HepG2 (cell line): ENCODE data around the gene IKZF2. TPM values are rescaled to one million over a fixed set of nuclear protein-coding genes. Genes with fewer than 3 reads are reported as not detected.

Experiments used
- ATAC-seq: fragments of 200-7000 bp; cut with Tn5 transposase; 3 replicates; pipeline ENCODE4 v1.9.1; 2020; ENCODE audit warnings: mild to moderate bottlenecking, moderate library complexity
- BruUV-seq: library from RNA; stranded (reverse); fragments of 400-500 nt; replicated peaks from 2 replicates; lab custom pipeline; 2021; lab: Mats Ljungman, UMichigan
- CTCF ChIA-PET: fragments of 300-600 bp; formaldehyde crosslinking; extraction: SDS; loops from one replicate; lab custom pipeline; 2021; ENCODE audit warnings: low total read pairs, inconsistent platforms, low intra/inter-chr PET ratio; lab: Yijun Ruan, JAX
- POLR2A ChIA-PET: fragments of 350-600 bp; sonication (Branson Sonifier 250); formaldehyde crosslinking; loops from one replicate; lab custom pipeline; 2020; ENCODE audit warnings: antibody characterized with exemption, inconsistent platforms; lab: Yijun Ruan, JAX
- DNase-seq: peaks from one replicate; pipeline ENCODE4 v3.0.0-alpha.2; 2015; ENCODE audit warnings: low spot score
- FAIRE-seq: peaks from 3 replicates; lab custom pipeline; 2011; peaks lifted over from hg19 to GRCh38; lab: Jason Lieb, UNC
- H2AFZ ChIP-seq: one replicate; pipeline ENCODE4 v1.6.1; 2011; ENCODE audit warnings: low read length, inconsistent platforms
- H3K27ac ChIP-seq: fragments of 300-600 bp; 3 replicates; pipeline ENCODE4 v1.8.0; 2011; ENCODE audit warnings: mixed run types, mild to moderate bottlenecking, mixed read lengths, low read length, inconsistent platforms; ENCODE audit not compliant: insufficient read depth; ENCODE audit errors: extremely low read length
- H3K27me3 ChIP-seq, 2 experiments: fragments of 200-600 bp in 1 of 2; 2 replicates in 1 of 2; 3 replicates in 1 of 2; pipeline versions ENCODE4 v1.6.0 to v1.8.0; 2011; ENCODE audit warnings: low read length in 2 of 2, mild to moderate bottlenecking in 2 of 2, moderate library complexity in 2 of 2, inconsistent platforms in 1 of 2; ENCODE audit not compliant: insufficient read depth in 2 of 2, control insufficient read depth in 1 of 2
- H3K36me3 ChIP-seq, 2 experiments: fragments of 200-600 bp in 1 of 2; replicated peaks in 1 of 2; 2 replicates in 1 of 2; 3 replicates in 1 of 2; pipeline versions ENCODE4 v1.5.1 to v1.8.0; 2011; ENCODE audit warnings: low read length in 2 of 2, inconsistent platforms in 1 of 2; ENCODE audit not compliant: insufficient read depth in 2 of 2, control insufficient read depth in 1 of 2
- H3K4me1 ChIP-seq: 2 replicates; pipeline ENCODE4 v1.5.1; 2012; ENCODE audit warnings: low read length, inconsistent platforms; ENCODE audit not compliant: insufficient read depth
- H3K4me2 ChIP-seq: 2 replicates; pipeline ENCODE4 v1.6.0; 2011; ENCODE audit warnings: low read depth, low read length, inconsistent platforms
- H3K4me3 ChIP-seq, 3 experiments: fragments of 200-600 bp in 1 of 3; sonication (generic), shearing (Covaris generic) in 1 of 3; replicated peaks in 1 of 3; 2 replicates each; pipeline ENCODE4 v1.5.1; 2011 to 2016; ENCODE audit warnings: low read length in 3 of 3, inconsistent platforms in 2 of 3, low read depth in 2 of 3, mild to moderate bottlenecking in 2 of 3, control low read depth in 1 of 3, mixed read lengths in 1 of 3; ENCODE audit not compliant: insufficient read depth in 1 of 3
- H3K79me2 ChIP-seq: one replicate; pipeline ENCODE4 v1.6.1; 2011; ENCODE audit warnings: low read length, inconsistent platforms; ENCODE audit not compliant: insufficient read depth
- H3K9ac ChIP-seq: 2 replicates; pipeline ENCODE4 v1.6.0; 2011; ENCODE audit warnings: mild to moderate bottlenecking, low read depth, low read length, inconsistent platforms; ENCODE audit not compliant: insufficient read depth
- H3K9me3 ChIP-seq: 2 replicates; pipeline ENCODE4 v1.5.1; 2012; ENCODE audit warnings: mild to moderate bottlenecking, low read length
- H4K20me1 ChIP-seq: 2 replicates; pipeline ENCODE4 v1.6.0; 2011; ENCODE audit warnings: inconsistent platforms, mild to moderate bottlenecking, low read length, moderate library complexity; ENCODE audit not compliant: insufficient read depth
- ETV6 ChIP-seq: sonication (generic); formaldehyde crosslinking; conservative IDR thresholded peaks from 2 replicates; pipeline ENCODE4 v1.4.0; 2020; ENCODE audit warnings: missing genetic modification reagents
- JUND ChIP-seq: sonication (generic); formaldehyde crosslinking; IDR thresholded peaks from 2 replicates; pipeline ENCODE4 v1.8.0; 2022; ENCODE audit warnings: mild to moderate bottlenecking, missing genetic modification reagents
- SNAI1 ChIP-seq: sonication (generic); formaldehyde crosslinking; IDR thresholded peaks from 2 replicates; pipeline ENCODE4 v1.5.0; 2020; ENCODE audit warnings: mild to moderate bottlenecking, missing genetic modification reagents, borderline replicate concordance
- ZNF709 ChIP-seq: sonication (generic); formaldehyde crosslinking; IDR thresholded peaks from 2 replicates; pipeline ENCODE4 v1.5.0; 2020; ENCODE audit warnings: mild to moderate bottlenecking, missing genetic modification reagents
- ZNF83 ChIP-seq: sonication (generic); formaldehyde crosslinking; IDR thresholded peaks from 2 replicates; pipeline ENCODE4 v1.4.0; 2020; ENCODE audit warnings: missing genetic modification reagents, mild to moderate bottlenecking, borderline replicate concordance
- ZNF878 ChIP-seq: sonication (generic); formaldehyde crosslinking; IDR thresholded peaks from 2 replicates; pipeline ENCODE4 v1.8.1; 2023; ENCODE audit warnings: mild to moderate bottlenecking, missing genetic modification reagents, moderate library complexity
- WGBS: methylation state at CpG from one replicate; pipeline ENCODE4 v1.1.6; 2017; ENCODE audit warnings: low lambda C conversion rate; 5-methylcytosine and 5-hydroxymethylcytosine counted together
- in situ Hi-C: cut with HindIII; loops from 2 replicates; pipeline ENCODE4 v1.10.0; 2017; ENCODE audit warnings: low pct_unique_long_range_greater_than_20kb; ENCODE audit not compliant: extremely low pct_ligation_motif_present
- intact Hi-C: fragments of 100-400 bp; cut with micrococcal nuclease; formaldehyde crosslinking; loops from one replicate; pipeline ENCODE4 v1.10.0; 2022; ENCODE audit not compliant: unreplicated experiment
- polyA plus RNA-seq, 8 experiments: library from polyadenylated mRNA; depleted of rRNA in 3 of 8; stranded (reverse) in 7 of 8; unstranded in 1 of 8; fragments of >200 nt; fragmentation: Illumina TruSeq in 4 of 8; extraction: Trizol in 4 of 8; gene quantifications; 2 replicates each; pipeline versions ENCODE4 v1.2.1 to v1.2.3, GENCODE V29; 2011 to 2016; ENCODE audit warnings: low read depth in 4 of 8, missing spikeins in 1 of 8, mixed read lengths in 1 of 8; ENCODE audit not compliant: insufficient read depth in 1 of 8
- total RNA-seq, 5 experiments: library from RNA; depleted of rRNA; stranded (reverse); fragments of >200 nt; fragmentation: Illumina TruSeq; extraction: Trizol; gene quantifications; 2 replicates each; pipeline ENCODE4 v1.2.3, GENCODE V29; 2016; ENCODE audit warnings: low read depth in 1 of 5
- TF ChIP-seq, protein P1 (sequence below): sonication (generic); formaldehyde crosslinking; IDR thresholded peaks from 2 replicates; pipeline ENCODE4 v1.4.0; 2020; ENCODE audit warnings: missing genetic modification reagents, borderline replicate concordance
- TF ChIP-seq, protein P2 (sequence below): IDR thresholded peaks from 2 replicates; pipeline ENCODE4 v1.6.1; 2016; ENCODE audit warnings: low read depth, borderline replicate concordance
- TF ChIP-seq, protein P3 (sequence below): sonication (generic); formaldehyde crosslinking; IDR thresholded peaks from 2 replicates; pipeline ENCODE4 v1.5.1; 2020; ENCODE audit warnings: mild to moderate bottlenecking, missing genetic modification reagents
- TF ChIP-seq, protein P4 (sequence below): IDR thresholded peaks from 2 replicates; pipeline ENCODE4 v1.6.1; 2016; ENCODE audit warnings: low read depth, control low read depth
- TF ChIP-seq, protein P5 (sequence below): sonication (generic); formaldehyde crosslinking; IDR thresholded peaks from 2 replicates; pipeline ENCODE4 v1.4.0; 2020; ENCODE audit warnings: mild to moderate bottlenecking, missing genetic modification reagents

IKZF2 gene
- total and polyA plus RNA-seq, 2 of the 13 experiments (the other 11 are each of a cell fraction or from before 2014, with no cell fraction given) = 0.18 to 0.86 TPM

DNA sequence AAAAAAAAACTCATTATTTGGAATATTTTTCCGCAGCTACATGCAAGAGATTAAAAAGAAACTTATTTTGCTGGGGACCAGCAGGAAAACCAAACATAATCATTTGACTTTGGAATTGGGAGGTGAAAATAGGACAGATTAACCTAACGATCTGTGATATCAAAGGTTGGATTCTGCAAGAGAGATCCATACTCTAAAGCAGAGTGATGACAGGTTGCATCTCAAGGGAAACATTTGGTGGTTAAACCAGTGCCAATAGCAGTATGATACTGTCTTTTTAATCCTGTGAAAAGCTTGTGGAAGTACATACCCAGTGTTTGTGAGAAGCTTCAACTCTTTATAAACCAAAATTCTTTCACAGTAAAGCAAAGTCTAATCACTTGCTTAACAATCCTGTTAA lies 5.3 kb upstream of the IKZF2 start:
- Histone ChIP-seq H4K20me1 (no peaks in the 10 kb centered on the region), H3K4me3 (no peak overlapping the region), H2AFZ (no peak overlapping the region), H3K79me2 (no peaks in the 10 kb centered on the region), H3K4me1 (0 out of 2 replicates have a peak, but pooled peaks cover 5% of the 10 kb centered on the region), H3K9ac (no peak overlapping the region), H3K27ac (no peak overlapping the region), H3K36me3 (no peaks in the 10 kb centered on the region), H3K4me2 (no peak overlapping the region), H3K27me3 (0 out of 5 replicates have a peak, but pooled peaks cover 0 to 5% of the 10 kb centered on the region in 2 experiments), H3K9me3 (no peaks in the 10 kb centered on the region)
- ATAC-seq (no peak), FAIRE-seq (no peak), DNase-seq (no peak)
- in situ Hi-C loops (loop anchor here (10.0 kb wide), 1 partner anchor 382 kb away; no protein-coding TSS in a partner anchor), intact Hi-C loops (no loop called here)
- no TSS peak for BruUV-seq
- CTCF ChIA-PET = no interaction called here
- 15% methylated on average over 2 of the region's 2 CpGs for WGBS
- POLR2A ChIA-PET = no interaction called here
- TF ChIP-seq ZNF83 (CRISPR knock-in tag) = no peak
- no peak for TF ChIP-seq ETV6 (CRISPR knock-in tag)
- TF ChIP-seq, protein P1, sequence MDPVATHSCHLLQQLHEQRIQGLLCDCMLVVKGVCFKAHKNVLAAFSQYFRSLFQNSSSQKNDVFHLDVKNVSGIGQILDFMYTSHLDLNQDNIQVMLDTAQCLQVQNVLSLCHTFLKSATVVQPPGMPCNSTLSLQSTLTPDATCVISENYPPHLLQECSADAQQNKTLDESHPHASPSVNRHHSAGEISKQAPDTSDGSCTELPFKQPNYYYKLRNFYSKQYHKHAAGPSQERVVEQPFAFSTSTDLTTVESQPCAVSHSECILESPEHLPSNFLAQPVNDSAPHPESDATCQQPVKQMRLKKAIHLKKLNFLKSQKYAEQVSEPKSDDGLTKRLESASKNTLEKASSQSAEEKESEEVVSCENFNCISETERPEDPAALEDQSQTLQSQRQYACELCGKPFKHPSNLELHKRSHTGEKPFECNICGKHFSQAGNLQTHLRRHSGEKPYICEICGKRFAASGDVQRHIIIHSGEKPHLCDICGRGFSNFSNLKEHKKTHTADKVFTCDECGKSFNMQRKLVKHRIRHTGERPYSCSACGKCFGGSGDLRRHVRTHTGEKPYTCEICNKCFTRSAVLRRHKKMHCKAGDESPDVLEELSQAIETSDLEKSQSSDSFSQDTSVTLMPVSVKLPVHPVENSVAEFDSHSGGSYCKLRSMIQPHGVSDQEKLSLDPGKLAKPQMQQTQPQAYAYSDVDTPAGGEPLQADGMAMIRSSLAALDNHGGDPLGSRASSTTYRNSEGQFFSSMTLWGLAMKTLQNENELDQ (CRISPR knock-in tag) = no peak
- TF ChIP-seq ZNF709 (CRISPR knock-in tag) = no peak
- TF ChIP-seq, protein P2, sequence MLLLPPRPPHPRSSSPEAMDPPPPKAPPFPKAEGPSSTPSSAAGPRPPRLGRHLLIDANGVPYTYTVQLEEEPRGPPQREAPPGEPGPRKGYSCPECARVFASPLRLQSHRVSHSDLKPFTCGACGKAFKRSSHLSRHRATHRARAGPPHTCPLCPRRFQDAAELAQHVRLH = no peak
- TF ChIP-seq ZNF878 (CRISPR knock-in tag) = no peak
- no peak for TF ChIP-seq SNAI1 (CRISPR knock-in tag)
- TF ChIP-seq, protein P3, sequence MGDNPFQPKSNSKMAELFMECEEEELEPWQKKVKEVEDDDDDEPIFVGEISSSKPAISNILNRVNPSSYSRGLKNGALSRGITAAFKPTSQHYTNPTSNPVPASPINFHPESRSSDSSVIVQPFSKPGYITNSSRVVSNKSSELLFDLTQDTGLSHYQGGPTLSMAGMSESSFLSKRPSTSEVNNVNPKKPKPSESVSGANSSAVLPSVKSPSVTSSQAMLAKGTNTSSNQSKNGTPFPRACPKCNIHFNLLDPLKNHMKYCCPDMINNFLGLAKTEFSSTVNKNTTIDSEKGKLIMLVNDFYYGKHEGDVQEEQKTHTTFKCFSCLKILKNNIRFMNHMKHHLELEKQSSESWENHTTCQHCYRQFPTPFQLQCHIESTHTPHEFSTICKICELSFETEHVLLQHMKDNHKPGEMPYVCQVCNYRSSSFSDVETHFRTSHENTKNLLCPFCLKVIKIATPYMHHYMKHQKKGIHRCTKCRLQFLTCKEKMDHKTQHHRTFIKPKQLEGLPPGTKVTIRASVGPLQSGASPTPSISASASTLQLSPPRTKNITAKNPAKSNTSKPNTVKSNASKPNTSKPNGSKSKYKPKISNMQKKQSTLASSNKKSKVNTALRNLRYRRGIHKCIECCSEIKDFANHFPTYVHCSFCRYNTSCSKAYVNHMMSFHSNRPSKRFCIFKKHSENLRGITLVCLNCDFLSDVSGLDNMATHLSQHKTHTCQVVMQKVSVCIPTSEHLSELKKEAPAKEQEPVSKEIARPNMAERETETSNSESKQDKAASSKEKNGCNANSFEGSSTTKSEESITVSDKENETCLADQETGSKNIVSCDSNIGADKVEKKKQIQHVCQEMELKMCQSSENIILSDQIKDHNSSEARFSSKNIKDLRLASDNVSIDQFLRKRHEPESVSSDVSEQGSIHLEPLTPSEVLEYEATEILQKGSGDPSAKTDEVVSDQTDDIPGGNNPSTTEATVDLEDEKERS (CRISPR knock-in tag) = no peak
- no peak for TF ChIP-seq JUND
- TF ChIP-seq, protein P4, sequence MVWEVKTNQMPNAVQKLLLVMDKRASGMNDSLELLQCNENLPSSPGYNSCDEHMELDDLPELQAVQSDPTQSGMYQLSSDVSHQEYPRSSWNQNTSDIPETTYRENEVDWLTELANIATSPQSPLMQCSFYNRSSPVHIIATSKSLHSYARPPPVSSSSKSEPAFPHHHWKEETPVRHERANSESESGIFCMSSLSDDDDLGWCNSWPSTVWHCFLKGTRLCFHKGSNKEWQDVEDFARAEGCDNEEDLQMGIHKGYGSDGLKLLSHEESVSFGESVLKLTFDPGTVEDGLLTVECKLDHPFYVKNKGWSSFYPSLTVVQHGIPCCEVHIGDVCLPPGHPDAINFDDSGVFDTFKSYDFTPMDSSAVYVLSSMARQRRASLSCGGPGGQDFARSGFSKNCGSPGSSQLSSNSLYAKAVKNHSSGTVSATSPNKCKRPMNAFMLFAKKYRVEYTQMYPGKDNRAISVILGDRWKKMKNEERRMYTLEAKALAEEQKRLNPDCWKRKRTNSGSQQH (CRISPR knock-in tag) = no peak
- TF ChIP-seq, protein P5, sequence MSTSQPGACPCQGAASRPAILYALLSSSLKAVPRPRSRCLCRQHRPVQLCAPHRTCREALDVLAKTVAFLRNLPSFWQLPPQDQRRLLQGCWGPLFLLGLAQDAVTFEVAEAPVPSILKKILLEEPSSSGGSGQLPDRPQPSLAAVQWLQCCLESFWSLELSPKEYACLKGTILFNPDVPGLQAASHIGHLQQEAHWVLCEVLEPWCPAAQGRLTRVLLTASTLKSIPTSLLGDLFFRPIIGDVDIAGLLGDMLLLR (CRISPR knock-in tag) = no peak
